Measurements from ENCODE around the gene GDPD2.

- TF ChIP-seq CTCF (IDR thresholded peaks at IDR 0.05) (no peak), POLR2A (IDR thresholded peaks at IDR 0.05) (no peak)
These were observed 15.9 kb downstream of the GDPD2 start for GRCh38 chrX:70439016-70439415.

Measured in heart left ventricle (tissue), 13 donors.